HG03575 (cell line): ENCODE results near the gene KIAA1549.
"Not testable (repeated sequence)": the region's sequence is repeated elsewhere in the genome, so short reads cannot be mapped to it uniquely, and the experiment has no call there.

Source experiments
- ATAC-seq: cut with Tn5 transposase; IDR thresholded peaks from one replicate; pipeline ENCODE4 v1.9.1; 2021; ENCODE audit not compliant: unreplicated experiment, insufficient number of reproducible peaks, low FRiP score; ENCODE audit errors: extremely low read depth

The KIAA1549 gene

DNA sequence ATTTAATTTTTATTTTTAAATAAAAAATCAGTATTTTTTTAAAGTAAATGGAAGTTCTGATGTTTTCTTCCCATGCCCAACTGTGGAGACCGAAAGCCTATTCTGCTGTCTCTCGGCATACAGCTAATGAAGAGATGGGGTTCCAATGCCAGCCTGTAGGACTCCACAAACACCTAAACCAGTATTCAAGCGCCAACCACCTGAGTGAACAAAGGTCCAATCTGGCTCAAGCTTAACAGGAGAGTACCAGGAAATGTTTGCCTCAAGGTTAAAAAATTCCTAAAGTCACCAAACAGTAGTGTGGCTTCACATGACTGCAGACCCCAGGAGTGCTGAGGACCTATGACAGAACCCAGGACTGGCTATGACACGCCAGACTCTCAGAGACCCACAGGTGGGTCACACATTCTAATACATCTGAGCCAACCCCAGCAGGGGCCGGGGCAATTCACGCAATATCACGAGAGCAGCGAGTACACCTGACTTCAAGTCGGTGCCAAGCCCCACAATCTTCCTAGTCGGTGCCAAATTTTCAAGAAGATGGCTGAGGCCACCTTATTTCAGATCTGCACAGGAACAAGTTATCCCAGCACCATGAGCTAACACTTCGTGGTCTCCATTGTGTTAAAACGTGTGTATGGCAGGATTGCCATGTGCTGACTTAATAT is 31.6 kb downstream of the KIAA1549 start:
- ATAC-seq, result no peak

GRCh38 chr7:138948403-138948802 is 32.8 kb downstream of the KIAA1549 start:
- no peak for ATAC-seq

- no peak for ATAC-seq
These were observed 35.4 kb downstream of the KIAA1549 start for GRCh38 chr7:138945821-138946220.

- ATAC-seq, result no peak
These were observed 36.0 kb downstream of the KIAA1549 start for GRCh38 chr7:138945154-138945553.

- no peak for ATAC-seq
These were observed 36.6 kb downstream of the KIAA1549 start for GRCh38 chr7:138944592-138944991.

DNA sequence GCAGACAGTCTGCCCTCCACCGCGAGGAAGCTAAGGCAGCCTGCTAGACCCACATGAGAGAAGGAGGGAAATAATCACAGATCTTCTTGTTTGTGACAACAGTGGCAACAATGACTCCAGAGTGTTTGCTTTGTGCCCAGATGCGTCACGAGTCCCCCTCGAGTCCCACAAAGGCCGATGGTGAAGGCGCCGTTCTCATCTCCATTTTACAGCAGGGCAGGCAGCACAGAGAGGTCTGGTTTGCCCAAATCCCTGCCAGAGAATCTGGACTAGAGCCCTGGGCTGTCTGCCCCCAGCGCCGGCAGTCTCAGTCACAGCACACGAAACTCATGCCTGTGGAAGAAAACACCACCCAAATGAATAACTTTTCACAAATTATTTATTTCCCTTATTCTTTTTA is 38.1 kb downstream of the KIAA1549 start:
- ATAC-seq, result no peak

GRCh38 chr7:138941545-138941944 is 39.6 kb downstream of the KIAA1549 start:
- ATAC-seq, result no peak

DNA sequence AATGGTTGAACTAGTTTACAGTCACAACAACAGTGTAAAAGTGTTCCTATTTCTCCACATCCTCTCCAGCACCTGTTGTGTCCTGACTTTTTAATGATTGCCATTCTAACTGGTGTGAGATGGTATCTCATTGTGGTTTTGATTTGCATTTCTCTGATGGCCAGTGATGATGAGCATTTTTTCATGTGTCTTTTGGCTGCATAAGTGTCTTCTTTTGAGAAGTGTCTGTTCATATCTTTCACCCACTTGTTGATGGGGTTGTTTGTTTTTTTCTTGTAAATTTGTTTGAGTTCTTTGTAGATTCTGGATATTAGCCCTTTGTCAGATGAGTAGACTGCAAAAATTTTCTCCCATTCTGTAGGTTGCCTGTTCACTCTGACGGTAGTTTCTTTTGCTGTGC is 40.6 kb downstream of the KIAA1549 start:
- not testable (repeated sequence) for ATAC-seq

DNA sequence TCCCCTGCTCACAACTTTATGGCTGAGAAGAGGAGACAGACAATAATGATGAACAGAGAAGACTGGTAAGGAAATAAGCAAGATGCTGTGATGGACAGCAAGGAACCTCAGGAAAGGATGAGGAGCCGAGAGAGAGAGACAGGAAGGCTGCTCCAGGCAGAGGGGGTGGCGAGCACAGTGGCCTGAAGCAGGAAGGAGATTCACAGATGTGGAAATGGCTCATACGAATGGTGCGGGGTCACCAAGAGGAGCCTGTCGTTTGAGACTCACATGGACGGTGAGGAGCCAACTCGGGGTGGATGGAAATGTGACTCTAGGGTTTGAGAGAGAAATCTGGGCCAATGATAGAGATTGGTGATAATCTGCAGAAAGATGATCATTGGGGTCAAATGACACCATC is 43.7 kb downstream of the KIAA1549 start:
- no peak for ATAC-seq

DNA sequence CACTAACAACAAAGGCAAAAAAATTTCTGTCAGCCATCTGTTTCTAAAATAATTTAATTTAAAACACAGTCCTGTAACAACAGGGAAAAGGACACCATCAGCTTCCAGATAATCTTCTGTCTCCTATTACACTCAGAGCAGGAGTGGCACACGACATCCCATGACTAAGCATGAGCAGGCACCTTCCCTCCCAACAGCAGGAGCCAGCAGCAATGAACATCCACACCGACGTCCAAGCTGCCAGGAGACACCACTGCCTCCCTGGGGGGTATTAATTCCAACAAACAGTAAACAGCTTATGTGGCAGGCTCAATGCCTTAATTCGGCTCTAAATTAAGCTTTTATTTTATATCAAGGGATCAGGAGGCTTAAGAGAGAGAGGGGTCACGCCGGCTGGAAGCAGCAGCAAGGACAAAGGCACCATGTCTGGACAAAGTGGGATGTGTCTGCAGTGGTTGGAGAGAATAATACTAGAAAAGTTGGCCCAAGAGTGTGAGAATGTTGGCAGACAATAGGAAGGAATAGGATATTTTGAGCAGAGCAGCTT is 45.7 kb downstream of the KIAA1549 start:
- no peak for ATAC-seq

DNA sequence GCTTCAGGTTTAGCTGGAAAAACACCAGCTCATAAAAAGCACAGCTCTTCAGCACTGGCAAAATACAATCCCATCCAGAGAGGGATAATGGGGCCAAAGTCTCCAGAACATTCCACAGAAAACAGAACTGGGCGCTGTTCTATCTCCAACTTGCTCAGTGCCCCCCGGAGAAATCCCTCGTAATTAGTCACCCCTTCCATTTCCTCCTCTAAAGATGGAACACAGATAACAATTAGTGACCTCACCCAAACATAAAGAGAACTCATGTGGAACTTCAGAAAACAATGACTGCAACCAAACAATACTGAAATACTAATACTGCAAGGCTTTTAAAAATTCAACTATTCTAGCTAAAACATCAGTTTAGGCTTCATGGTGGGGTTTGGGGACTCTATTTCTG is 46.3 kb downstream of the KIAA1549 start:
- ATAC-seq, result no peak

DNA sequence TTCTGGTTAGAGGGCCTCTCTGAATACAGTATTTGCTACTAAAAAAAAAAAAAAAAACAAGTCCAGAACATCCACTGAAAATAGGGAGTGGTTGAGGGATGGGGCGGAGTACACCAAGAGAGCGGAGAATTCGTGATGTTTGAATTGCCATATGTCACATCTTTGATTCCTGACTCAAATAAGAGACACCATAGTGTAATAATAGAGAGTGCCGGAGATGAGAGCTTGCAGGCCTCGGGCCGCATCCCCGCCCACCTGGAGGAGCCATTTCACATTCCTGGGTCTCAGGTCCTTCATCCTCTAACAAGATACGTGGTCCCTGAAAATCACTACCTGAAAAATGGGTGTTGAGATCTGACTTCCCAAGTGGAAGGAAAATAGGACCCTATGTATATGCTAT is 46.8 kb downstream of the KIAA1549 start:
- no peak for ATAC-seq

- ATAC-seq, result no peak
These were observed 48.3 kb downstream of the KIAA1549 start for GRCh38 chr7:138932870-138933269.

- no peak for ATAC-seq
These were observed 48.8 kb downstream of the KIAA1549 start for GRCh38 chr7:138932427-138932826.

- ATAC-seq, result no peak
These were observed 51.2 kb downstream of the KIAA1549 start for GRCh38 chr7:138929969-138930368.

DNA sequence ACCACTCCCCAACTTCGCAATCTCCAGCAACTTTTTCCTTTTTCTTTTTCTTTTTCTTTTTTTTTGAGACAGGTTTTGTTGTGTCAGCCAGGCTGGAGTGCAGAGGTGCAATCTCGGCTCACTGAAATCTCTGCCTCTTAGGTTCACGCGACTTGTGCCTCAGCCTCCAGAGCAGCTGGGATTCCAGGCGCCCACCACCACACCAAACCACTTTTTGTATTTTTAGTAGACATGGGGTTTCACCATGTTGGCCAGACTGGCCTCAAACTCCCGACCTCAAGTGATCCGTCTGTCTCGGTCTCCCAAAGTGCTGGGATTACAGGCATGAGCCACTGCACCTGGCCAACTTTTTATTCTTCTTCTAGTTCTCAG is 55.0 kb downstream of the KIAA1549 start:
- ATAC-seq, result no peak

- no peak for ATAC-seq
These were observed 56.5 kb downstream of the KIAA1549 start for GRCh38 chr7:138924501-138925225.

- ATAC-seq, result no peak
These were observed 59.9 kb downstream of the KIAA1549 start for GRCh38 chr7:138921277-138921676.

GRCh38 chr7:138919911-138920310 is 61.3 kb downstream of the KIAA1549 start:
- no peak for ATAC-seq

DNA sequence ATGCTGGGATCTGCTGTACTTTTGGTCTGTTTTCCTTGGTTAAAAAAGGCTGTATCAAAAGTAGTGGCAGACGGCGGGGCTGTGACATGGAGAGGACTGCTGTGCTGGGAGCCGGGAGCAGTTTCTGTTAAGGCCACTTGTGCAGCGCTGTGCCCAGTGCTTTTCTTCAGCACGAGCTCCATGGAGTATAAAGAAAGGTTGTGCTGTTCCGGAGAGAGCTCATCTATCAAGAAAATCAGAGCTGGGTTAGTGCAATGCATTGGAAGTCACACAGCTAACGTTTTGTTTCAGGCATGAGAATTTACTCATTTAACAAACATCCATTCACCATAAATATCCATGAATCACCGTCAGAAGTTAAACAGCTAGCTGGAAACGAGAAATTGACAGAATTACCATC is 62.0 kb downstream of the KIAA1549 start:
- ATAC-seq, result no peak
